HL-60/S4 treated with retinoic acid at 250 ng/mL for 4 days and 3 days (cell line): Measurements from ENCODE around the gene CEP112.
"Not testable (repeated sequence)": the region's sequence is repeated elsewhere in the genome, so short reads cannot be mapped to it uniquely, and the experiment has no call there.

Experiments used
- in situ Hi-C: fragments of 300-500 bp; cut with MboI; formaldehyde crosslinking; loops from 2 replicates; pipeline ENCODE4 v1.7.0; 2022; ENCODE audit warnings: low sequenced_read_pairs

CEP112 gene

GRCh38 chr17:65799454-65799853 is 392.5 kb downstream of the CEP112 start:
- in situ Hi-C loops: no loop called here

DNA sequence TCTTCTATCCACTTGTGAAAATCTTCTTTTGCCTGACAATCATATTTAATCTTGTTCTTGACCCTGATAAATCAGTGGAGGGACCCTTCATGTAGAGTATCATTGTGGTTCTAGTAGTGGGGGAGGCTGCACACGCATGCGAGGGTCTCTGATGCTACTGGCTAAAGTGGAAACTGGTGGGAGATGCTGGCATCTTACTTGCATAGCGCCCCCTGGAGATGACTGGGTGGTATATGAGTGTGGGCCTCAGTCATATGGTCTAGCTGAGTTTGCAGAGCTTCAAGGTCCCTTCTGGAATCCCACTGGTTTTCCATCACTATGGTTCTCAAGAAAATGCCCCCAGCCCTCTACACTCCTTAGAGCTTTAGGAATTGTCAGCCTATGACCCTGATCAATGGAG is 394.1 kb downstream of the CEP112 start:
- in situ Hi-C loops: no loop called here

GRCh38 chr17:65797101-65797500 is 394.8 kb downstream of the CEP112 start:
- in situ Hi-C loops: no loop called here

- in situ Hi-C loops: no loop called here
Measured at GRCh38 chr17:65794572-65794971, 397.4 kb downstream of the CEP112 start.

GRCh38 chr17:65790241-65790640 is 401.7 kb downstream of the CEP112 start:
- in situ Hi-C loops: no loop called here

DNA sequence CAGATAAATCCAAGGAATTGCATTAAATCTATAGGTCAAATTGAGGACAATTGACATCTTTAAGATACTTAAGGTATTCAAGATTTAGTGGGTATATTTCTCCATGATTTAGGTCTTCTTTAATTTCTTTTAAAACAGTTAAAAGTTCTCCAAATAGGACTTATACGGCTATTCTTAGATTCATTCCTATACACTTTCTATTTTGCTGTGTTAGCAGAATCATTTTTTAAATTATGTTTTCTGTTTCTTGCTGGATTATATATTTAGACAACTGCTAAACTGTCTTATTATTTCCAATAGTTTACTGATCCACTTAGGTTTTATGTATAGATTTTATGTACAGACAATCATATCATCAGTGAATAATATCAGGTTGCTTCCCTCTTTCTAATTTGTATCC is 404.4 kb downstream of the CEP112 start:
- in situ Hi-C loops: no loop called here

DNA sequence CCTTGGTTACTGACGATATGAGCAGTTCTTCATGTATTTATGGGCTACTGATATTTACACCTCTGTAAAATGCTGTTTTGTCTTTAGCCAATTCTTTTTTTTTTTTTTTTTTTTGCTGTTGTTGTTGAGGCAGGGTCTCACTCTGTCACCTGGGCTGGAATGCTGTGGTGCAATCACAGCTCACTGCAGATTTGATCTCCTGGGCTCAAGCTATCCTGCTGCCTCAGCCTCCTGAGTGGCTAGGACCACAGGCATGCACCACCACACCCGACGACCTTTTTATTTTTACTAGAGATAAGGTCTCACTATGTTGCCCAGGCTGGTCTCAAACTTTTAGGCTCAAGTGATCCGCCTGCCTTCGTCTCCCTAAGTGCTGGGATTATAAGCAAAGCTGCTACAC is 405.5 kb downstream of the CEP112 start:
- in situ Hi-C loops: no loop called here

DNA sequence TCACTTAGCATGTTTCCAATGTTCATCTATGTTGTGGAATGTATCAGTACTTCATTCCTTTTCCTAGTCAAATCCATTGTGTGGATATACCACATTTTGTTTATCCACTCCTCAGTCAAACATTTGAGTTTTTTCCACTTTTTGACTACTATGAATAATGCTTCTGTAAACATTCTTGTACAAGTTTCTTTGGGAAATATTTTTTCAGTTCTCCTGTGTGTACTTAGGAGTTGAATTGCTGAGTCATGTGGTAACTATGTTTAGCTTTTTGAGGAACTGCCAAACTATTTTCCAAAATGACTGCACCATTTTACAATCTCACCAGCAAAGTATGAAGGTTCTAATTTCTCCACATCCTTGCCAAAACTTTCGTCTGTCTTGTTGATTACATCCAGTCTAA is 406.8 kb downstream of the CEP112 start:
- in situ Hi-C loops: no loop called here

DNA sequence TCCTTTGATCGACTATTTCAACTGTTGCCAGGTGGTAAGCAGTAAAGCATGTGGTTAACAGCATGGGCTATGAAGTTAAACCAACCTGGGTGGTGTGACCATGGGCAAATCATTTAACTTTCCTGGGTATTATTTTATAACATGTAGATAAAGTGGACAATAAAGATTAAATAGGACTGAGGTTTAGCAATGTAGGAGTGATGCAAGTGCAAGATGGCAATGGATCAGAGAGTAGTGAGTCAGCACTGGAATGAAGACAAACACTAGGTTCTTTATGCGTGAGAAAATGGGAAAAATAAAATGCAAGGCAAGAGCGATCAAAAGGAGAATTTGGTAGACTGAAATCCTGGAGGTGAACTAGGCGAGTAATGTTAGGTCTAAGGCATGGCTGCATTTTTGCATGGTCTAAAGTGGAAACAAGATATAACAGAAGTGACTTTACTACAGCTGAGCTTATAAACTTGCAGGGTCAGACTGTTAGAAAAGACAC is 408.0 kb downstream of the CEP112 start:
- in situ Hi-C loops: no loop called here

DNA sequence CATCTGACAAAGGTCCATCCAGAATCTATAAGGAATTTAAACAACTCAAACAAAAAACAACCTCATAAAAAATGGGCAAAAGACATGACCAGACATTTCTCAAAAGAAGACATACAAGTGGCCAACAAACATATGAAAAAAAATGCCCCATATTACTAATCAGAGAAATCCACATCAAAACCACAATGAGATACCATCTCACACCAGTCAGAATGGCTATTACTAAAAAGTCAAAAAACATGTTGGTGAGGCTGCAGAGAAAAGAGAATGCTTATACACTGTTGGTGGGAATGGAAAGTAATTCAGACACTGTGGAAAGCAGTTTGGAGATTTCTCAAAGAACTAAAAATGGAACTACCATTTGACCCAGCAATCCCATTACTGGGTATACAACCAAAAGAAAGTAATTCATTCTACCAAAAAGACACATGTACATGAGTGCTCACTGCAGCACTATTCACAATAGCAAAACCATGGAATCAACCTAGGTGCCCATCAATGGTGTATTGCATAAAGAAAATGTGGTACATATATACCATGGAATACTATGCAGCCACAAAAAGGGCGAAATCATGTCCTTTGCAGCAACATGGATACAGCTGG is 409.7 kb downstream of the CEP112 start:
- in situ Hi-C loops: not testable (repeated sequence)

DNA sequence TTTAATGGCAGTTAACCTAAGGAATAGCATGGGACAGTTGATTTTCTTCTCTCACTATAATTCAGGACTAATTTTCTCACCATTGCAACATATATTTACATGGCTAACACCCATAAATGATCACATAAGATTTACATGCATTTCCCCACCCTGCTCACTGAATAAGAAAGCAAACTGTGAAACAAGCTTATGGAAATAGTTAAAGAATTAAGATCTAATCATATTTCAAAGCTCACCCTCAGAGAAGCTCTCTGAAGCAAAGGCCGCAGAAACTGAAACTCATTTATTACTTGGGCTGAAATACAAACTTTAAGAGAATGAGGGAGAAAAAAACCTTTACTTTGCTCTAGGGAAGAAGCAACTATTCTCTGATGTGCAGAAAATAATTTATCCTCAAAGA is 411.8 kb downstream of the CEP112 start:
- in situ Hi-C loops: no loop called here

DNA sequence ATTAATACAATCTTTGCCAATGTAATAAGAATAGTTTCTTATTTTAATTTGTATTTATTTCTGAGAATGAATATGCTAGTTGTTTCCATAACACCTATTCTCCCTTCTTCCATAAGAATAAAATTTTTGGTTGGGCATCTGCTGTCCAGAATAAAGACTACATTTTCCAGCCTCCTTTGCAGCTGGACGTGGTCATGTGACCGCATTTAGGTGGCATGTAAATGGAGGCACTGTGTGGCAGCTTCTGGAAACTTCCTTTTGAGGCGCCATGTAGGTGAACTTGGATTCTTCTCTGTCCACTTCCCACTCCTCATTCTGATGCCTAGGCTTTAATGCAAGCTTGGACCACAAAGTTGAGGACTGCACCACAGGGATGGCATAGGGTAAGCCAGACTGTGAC is 415.0 kb downstream of the CEP112 start:
- in situ Hi-C loops: no loop called here

DNA sequence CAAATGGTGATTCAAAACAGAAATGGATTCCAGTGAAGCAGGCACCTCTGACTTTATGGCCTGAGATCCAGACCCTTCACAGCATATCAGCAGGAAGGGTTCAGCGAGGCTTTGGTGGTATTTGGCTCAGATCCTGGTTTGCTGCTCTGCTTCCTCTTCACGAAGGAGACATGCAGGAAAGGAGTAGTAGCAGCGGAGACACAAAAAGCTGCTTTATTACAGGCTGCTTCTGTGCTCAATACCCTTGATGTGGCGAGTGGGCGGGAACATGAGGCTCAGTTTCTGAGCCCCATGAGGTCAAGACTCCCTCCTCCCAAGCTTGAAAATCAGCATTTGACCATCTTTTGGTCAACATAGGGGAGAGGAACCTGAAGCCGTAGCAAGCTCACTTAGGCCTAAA is 417.1 kb downstream of the CEP112 start:
- in situ Hi-C loops: no loop called here

DNA sequence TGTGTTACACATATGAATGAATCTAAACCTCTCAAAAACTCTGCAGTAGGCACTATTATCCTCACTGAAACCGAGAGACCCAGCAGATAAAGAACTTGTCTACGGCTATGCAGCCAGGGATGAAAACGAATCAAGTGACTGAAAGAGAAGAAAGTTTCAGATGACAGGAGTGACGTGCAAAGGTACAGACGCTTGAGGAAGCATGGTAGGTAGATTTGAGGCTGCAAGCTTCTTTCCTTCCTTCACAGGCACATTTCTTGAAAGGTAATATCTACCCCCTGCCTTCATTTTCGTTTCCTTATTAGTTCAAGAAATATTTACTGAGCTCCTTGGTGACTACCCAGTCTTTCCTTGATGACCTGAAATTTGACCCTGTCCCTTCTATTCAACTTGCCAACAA is 418.9 kb downstream of the CEP112 start:
- in situ Hi-C loops: no loop called here

DNA sequence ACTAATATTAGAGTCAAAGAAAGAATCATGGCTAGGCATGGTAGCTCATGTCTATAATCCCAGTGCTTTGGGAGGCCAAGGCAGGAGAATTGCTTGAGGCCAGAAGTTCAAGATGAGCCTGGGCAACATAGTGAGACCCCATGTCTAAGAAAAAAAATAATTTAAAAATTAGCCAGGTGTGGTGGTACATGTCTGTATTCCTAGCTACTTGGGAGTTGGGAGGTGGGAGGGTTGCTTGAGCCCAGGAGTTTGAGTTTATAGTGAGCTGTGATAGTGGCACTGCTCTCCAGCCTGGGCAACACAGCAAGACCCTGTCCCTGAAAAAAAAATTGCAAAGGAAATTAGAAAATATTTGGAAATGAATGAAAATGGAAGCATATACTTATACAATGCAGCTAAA is 420.2 kb downstream of the CEP112 start:
- in situ Hi-C loops: no loop called here

DNA sequence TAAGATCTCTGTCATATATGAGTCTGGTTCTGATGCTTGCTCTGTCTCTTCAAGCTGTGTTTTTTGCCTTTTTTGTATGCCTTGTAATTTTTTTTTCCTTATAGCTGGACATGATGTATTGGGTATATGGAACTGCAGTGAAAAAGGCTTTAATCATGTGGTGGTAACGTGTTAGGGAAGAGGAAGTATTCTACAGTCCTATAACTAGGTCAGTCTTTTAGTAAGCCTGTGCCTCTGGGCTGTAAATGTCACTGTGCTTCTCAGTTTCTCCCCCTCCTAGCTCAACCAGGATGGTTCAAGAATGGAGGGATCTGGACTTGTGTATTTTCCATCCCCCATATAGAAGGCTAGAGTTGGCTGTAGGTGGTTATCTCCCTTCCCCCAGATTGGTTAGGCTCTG is 428.1 kb downstream of the CEP112 start:
- in situ Hi-C loops: no loop called here

DNA sequence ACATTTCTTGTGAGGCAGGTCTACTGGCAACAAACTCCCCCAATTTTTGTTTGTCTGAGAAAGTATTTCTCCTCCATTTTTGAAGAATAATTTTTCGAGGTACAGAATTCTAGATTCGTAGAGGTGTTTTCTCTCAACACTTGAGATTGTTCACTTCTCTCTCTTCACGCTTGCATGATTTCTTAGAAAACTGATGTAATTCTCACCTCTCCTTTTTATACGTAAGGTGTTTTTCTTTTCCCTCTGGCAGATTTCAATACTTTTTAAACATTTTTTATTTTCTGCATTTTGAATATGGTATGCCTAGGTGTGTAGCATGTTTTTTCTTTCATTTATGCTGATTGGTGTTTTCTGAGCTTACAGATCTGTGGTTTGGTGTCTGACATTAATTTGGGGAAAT is 429.0 kb downstream of the CEP112 start:
- in situ Hi-C loops: no loop called here

- in situ Hi-C loops: no loop called here
Measured at GRCh38 chr17:65759532-65759931, 432.4 kb downstream of the CEP112 start.

- in situ Hi-C loops: no loop called here
Measured at GRCh38 chr17:65756760-65757159, 435.2 kb downstream of the CEP112 start.

- in situ Hi-C loops: no loop called here
Measured at GRCh38 chr17:65755799-65756198, 436.1 kb downstream of the CEP112 start.

GRCh38 chr17:65754630-65755029 is 437.3 kb downstream of the CEP112 start:
- in situ Hi-C loops: no loop called here

- in situ Hi-C loops: no loop called here
Measured at GRCh38 chr17:65754081-65754480, 437.9 kb downstream of the CEP112 start.

- in situ Hi-C loops: no loop called here
Measured at GRCh38 chr17:65753348-65753747, 438.6 kb downstream of the CEP112 start.
